RWPE2 (cell line): ENCODE results near the gene VPS13C.

Experiments used
- ATAC-seq: fragments of 200-7000 bp; cut with Tn5 transposase; 3 replicates; pipeline ENCODE4 v1.9.1; 2021; ENCODE audit warnings: low read depth
- DNase-seq: peaks from one replicate; pipeline ENCODE4 v3.0.0-alpha.2; 2020; ENCODE audit warnings: low spot score
- H3K27ac ChIP-seq: fragments of 450-650 bp; 2 replicates; pipeline ENCODE4 v1.5.1; 2017; ENCODE audit warnings: mild to moderate bottlenecking; ENCODE audit not compliant: poor library complexity, severe bottlenecking
- H3K27me3 ChIP-seq: fragments of 250-450 bp; sonication (Bioruptor Pico); 2 replicates; pipeline ENCODE4 v1.5.1; 2021; ENCODE audit warnings: mild to moderate bottlenecking, moderate library complexity; ENCODE audit not compliant: insufficient read depth, poor library complexity, severe bottlenecking
- H3K36me3 ChIP-seq: fragments of 250-450 bp; sonication (Bioruptor Pico); 2 replicates; pipeline ENCODE4 v1.5.1; 2020; ENCODE audit warnings: low read depth, mild to moderate bottlenecking, moderate library complexity
- H3K4me1 ChIP-seq: fragments of 250-450 bp; sonication (Bioruptor Pico); 2 replicates; pipeline ENCODE4 v1.5.1; 2021; ENCODE audit warnings: mild to moderate bottlenecking, moderate library complexity; ENCODE audit not compliant: insufficient read depth, poor library complexity, severe bottlenecking
- H3K4me3 ChIP-seq: fragments of 250-450 bp; sonication (Bioruptor Pico); 2 replicates; pipeline ENCODE4 v1.5.1; 2021; ENCODE audit warnings: mild to moderate bottlenecking, moderate library complexity; ENCODE audit not compliant: severe bottlenecking
- H3K9me3 ChIP-seq: fragments of 250-450 bp; sonication (Bioruptor Pico); 2 replicates; pipeline ENCODE4 v1.5.1; 2021; ENCODE audit warnings: mild to moderate bottlenecking, moderate library complexity; ENCODE audit not compliant: severe bottlenecking
- TF ChIP-seq, protein P1 (sequence below): fragments of 450-650 bp; IDR thresholded peaks from one replicate; pipeline ENCODE4 v1.5.1; 2017; ENCODE audit warnings: mild to moderate bottlenecking, moderate library complexity; ENCODE audit not compliant: poor library complexity, severe bottlenecking

Gene VPS13C

DNA sequence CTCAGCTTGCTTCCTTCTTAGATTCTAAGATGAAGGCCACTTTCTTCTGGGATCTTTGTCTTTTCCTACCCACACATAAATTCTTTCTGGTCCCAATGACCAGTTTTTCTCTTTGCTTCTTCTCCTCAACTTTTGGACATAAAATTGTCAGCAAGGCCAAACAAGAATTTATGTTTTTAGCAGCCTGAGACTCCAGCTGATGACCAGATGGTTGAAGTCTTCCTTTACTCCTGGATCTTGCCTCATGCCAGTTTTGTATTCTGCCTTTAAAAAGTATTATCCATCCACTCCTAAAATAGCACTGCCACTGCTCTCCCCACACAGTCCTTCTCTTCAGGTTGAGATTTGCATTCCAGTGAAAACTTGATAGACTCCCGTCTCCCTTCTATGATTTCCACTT, 236.0 kb downstream of the VPS13C start:
- Histone ChIP-seq H3K4me3 (no peak overlapping the region), H3K27ac (no peak overlapping the region)

DNA sequence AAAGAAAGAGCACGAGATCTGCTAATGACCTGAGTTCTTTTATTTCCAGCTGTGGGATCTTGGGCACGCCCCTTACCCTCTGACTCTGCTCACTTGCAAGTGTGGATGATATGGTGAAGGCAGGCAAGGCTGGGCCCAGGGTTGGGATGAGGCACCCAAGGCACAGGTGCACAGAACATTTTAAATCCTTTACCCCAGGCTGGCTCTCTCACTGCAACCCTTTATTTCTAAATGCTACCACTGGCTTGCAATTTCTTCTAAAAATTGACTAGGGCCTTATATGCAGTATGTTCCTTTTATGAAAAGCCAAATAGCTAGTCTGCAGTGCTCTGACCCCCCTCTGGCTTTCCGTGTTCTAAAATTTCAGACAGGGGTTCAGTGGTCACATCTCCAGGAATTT, 237.7 kb downstream of the VPS13C start:
- Histone ChIP-seq H3K4me1 (no peaks in the 10 kb centered on the region), H3K4me3 (no peak overlapping the region), H3K9me3 (no peaks in the 10 kb centered on the region), H3K27me3 (no peaks in the 10 kb centered on the region), H3K27ac (no peak overlapping the region), H3K36me3 (no peaks in the 10 kb centered on the region)
- ATAC-seq (no peak), DNase-seq (no peak)
- TF ChIP-seq, protein P1, sequence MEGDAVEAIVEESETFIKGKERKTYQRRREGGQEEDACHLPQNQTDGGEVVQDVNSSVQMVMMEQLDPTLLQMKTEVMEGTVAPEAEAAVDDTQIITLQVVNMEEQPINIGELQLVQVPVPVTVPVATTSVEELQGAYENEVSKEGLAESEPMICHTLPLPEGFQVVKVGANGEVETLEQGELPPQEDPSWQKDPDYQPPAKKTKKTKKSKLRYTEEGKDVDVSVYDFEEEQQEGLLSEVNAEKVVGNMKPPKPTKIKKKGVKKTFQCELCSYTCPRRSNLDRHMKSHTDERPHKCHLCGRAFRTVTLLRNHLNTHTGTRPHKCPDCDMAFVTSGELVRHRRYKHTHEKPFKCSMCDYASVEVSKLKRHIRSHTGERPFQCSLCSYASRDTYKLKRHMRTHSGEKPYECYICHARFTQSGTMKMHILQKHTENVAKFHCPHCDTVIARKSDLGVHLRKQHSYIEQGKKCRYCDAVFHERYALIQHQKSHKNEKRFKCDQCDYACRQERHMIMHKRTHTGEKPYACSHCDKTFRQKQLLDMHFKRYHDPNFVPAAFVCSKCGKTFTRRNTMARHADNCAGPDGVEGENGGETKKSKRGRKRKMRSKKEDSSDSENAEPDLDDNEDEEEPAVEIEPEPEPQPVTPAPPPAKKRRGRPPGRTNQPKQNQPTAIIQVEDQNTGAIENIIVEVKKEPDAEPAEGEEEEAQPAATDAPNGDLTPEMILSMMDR: no peak

More for the DNA sequence above, 236.0 kb downstream of the VPS13C start:
- no peak for DNase-seq
- Histone ChIP-seq H3K27me3 (no peaks in the 10 kb centered on the region), H3K36me3 (no peaks in the 10 kb centered on the region), H3K4me1 (no peaks in the 10 kb centered on the region), H3K9me3 (no peaks in the 10 kb centered on the region)
- no peak for ATAC-seq
- TF ChIP-seq, protein P1: no peak

DNA sequence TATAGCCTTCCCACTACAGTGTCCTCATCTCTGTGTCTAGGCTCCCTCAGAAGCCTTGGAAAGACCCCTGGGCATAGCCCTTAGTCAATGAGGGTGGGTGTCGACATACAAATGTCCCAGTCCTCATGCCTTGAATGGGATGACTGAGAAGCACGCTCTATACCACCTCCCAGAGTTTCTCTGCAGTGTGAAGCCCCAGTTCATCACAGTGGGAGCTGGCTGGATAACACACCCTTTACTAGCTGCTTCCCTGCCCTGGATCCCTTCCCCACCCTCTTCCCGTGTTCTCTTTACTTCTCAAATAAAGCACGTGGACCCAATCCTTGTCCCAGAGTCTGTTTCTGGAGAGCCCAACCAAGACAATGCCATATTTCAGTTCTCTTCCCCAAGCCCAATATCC, 239.3 kb downstream of the VPS13C start:
- ATAC-seq (no peak), DNase-seq (no peak)
- no peaks in the 10 kb centered on the region for H3K36me3 ChIP-seq
- no peaks in the 10 kb centered on the region for H3K4me1 ChIP-seq
- no peak overlapping the region for H3K4me3 ChIP-seq
- no peaks in the 10 kb centered on the region for H3K27me3 ChIP-seq
- H3K9me3 ChIP-seq: no peaks in the 10 kb centered on the region
- TF ChIP-seq, protein P1: no peak
- H3K27ac ChIP-seq: no peak overlapping the region

DNA sequence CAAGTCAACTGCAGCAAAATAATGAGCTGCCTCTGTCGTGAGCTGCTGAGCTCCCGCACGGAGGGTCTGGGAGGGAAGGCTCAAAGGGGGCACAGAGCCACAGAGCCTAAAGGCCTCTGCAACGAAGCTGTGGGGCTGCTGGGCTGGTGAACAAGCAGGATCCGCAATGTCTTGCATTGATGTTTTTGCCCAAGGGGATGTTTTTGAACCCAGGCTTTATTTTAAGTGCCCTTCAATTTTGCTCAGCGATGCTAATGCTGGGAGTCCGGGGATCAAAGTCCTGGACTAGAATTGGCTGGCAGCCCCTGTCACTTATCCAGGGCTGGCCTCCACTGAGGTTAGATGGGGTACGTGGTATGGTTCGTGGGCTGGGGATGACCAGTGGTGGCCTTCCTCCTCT, 240.0 kb downstream of the VPS13C start:
- H3K4me3 ChIP-seq: no peak overlapping the region
- H3K36me3 ChIP-seq: no peaks in the 10 kb centered on the region
- TF ChIP-seq, protein P1: no peak
- no peaks in the 10 kb centered on the region for H3K4me1 ChIP-seq
- no peak overlapping the region for H3K27ac ChIP-seq
- H3K9me3 ChIP-seq: no peaks in the 10 kb centered on the region
- DNase-seq (no peak), ATAC-seq (no peak)
- no peaks in the 10 kb centered on the region for H3K27me3 ChIP-seq

DNA sequence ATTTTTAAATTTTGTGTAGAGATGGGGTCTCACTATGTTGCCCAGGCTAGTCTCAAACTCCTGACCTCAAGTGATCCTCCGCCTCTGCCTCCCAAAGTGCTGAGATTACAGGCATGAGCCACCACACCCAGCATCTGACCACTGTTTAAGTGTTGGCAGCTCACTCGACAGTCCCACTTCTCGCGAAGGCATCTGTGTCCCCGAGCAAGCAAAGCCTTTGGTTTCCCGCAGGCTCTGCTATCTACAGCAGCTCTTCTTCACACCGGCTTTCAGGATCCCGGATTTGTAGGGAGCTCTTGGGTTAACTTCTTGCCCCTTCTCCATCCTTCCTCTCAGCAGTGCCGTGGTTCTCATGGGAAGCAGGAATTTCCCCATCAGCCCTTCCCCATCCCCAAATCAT, 240.9 kb downstream of the VPS13C start:
- TF ChIP-seq, protein P1: no peak
- H3K4me3 ChIP-seq: no peak overlapping the region
- no peaks in the 10 kb centered on the region for H3K9me3 ChIP-seq
- H3K36me3 ChIP-seq: no peaks in the 10 kb centered on the region
- no peaks in the 10 kb centered on the region for H3K4me1 ChIP-seq
- peak; percentile 45 for DNase-seq
- no peak overlapping the region for H3K27ac ChIP-seq
- no peaks in the 10 kb centered on the region for H3K27me3 ChIP-seq
- no peak for ATAC-seq
